ENCODE data around the gene ABAT.
"Not testable (repeated sequence)": the region's sequence is repeated elsewhere in the genome, so short reads cannot be mapped to it uniquely, and the experiment has no call there.

The ABAT gene

GRCh38 chr16:8649829-8650554, 24.4 kb upstream of the ABAT start:
- DNase-seq (ENCODE audit: low read depth): no peak

DNA sequence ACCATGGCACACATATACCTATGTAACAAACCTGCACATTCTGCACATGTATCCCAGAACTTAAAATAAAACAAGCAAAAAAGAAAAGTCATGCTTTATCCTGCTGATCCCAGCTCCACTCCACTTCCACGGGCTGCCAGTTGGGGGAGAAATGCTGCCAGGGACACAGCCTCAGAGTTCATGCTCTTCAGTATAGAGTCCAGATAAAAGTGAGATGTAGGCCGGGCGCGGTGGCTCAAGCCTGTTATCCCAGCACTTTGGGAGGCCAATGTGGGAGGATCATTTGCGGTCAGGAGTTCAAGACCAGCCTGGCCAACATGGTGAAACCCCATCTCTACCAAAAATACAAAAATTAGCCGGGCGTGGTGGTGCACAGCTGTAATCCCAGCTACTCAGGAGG, 22.5 kb upstream of the ABAT start:
- not testable (repeated sequence) for DNase-seq (ENCODE audit: low read depth)

GRCh38 chr16:8655184-8655717, 19.2 kb upstream of the ABAT start:
- no peak for DNase-seq (ENCODE audit: low read depth)

- no peak for DNase-seq (ENCODE audit: low read depth)
Measured at GRCh38 chr16:8656376-8656775, 18.0 kb upstream of the ABAT start.

GRCh38 chr16:8660841-8661301, 13.5 kb upstream of the ABAT start:
- DNase-seq (ENCODE audit: low read depth): no peak

- DNase-seq (ENCODE audit: low read depth): no peak
Measured at GRCh38 chr16:8661703-8662102, 12.7 kb upstream of the ABAT start.

DNA sequence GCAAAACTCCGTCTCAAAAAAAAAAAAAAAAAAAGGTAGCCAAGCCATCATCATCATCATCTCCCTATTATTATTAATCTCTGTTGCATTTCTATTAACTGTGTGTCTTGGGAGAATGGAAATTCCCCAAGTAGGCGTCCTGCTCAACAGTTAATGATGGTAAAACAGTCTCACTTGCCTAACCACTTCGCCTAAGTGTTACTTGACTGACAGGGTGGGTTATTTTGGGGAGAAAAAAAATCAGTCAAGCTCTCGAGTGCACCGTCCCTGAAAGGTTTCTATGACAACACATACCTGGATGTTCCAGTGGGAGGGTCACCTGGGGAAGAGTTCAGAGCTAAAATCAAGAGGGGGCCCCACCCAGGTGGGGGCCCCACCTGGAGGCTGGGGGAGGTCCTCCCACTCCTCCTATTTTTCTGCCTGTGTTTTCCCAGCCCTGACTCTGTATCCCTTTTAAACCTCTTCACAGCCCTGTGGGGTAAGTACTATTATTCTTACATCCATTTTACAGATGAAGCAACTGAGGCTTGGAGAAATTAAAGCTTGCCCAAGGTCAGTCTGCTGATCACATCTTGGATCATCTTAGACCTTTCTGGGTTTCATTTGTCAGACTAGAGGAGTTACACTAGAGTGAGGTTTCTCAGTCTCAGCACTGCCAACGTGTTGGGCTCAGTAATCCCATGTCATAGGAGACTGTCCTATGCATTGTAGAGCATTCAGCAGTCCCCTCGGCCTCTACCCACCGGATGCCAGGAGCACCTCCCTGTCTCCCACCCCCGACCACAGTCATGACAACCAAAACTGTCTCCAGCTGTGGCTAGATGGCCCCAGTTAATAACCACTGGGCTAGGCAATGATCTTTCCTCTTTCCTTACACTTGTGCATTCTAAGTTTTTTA, 11.0 kb upstream of the ABAT start:
- no peak for DNase-seq (ENCODE audit: low read depth)

- no peak for DNase-seq (ENCODE audit: low read depth)
Measured at GRCh38 chr16:8665529-8665928, 8.9 kb upstream of the ABAT start.

DNA sequence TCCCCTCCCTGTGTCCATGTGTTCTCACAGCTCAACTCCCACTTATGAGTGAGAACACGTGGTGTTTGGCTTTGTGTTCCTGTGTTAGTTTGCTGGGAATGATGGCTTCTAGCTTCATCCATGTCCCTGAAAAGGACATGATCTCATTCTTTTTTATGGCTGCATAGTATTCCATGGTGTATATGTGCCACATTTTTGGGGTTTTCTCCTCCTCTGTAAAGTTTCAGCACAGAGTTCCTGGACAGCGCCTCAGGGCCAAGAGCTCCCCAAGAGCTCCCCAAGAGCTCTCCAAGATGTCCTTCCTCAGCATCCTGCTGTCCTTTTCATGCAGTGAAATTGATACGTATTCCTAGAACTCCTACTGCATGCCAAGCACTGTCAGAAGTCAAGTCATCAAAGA, 6.9 kb upstream of the ABAT start:
- no peak for DNase-seq (ENCODE audit: low read depth)

DNA sequence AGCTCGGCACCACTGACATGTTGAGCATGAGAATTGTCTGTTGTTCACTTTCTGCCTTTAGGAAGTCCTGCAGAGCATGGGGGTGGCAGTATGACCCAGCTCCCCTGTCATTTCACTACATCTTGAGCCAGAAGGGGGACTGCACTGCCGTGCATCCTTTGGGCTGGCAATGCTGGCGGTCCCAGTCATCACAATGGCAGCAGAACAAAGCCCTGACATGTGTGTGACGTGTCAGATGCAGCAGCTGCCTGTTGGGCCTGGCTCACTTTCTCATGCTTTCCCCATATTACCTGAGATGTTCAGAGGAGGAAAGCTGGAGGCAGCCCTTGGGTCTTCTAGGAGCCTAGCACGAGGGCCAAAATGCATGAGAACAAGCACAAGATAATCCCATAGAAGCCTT, 6.3 kb upstream of the ABAT start:
- DNase-seq (ENCODE audit: low read depth): no peak

- no peak for DNase-seq (ENCODE audit: low read depth)
Measured at GRCh38 chr16:8669481-8669880, 4.9 kb upstream of the ABAT start.

DNA sequence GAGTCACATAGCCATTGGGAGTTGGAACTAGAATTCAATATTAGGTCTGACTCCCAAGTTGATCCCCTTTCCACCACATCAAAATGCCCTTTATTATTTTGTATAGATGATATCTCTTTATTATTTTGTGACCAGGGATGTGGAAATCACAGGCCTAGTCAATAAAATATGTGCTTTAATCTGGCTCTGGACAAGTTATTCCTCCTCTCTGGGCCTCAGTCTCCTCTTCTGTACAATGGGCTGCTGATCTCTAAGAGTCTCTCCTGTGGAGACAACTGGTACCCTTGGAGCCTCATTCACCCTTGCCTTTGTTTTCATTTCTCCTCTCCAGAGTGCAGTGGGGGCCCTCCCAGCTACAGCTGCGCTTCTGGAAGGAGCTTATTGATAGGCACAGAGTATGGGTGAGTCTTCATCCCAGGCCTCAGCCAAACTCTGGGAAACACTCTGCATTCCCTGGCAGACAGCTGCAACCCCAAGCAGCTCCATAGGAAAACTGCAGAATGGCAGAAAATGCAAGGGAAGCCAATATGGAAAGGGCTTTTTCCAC, 4.3 kb upstream of the ABAT start:
- no peak for DNase-seq (ENCODE audit: low read depth)

DNA sequence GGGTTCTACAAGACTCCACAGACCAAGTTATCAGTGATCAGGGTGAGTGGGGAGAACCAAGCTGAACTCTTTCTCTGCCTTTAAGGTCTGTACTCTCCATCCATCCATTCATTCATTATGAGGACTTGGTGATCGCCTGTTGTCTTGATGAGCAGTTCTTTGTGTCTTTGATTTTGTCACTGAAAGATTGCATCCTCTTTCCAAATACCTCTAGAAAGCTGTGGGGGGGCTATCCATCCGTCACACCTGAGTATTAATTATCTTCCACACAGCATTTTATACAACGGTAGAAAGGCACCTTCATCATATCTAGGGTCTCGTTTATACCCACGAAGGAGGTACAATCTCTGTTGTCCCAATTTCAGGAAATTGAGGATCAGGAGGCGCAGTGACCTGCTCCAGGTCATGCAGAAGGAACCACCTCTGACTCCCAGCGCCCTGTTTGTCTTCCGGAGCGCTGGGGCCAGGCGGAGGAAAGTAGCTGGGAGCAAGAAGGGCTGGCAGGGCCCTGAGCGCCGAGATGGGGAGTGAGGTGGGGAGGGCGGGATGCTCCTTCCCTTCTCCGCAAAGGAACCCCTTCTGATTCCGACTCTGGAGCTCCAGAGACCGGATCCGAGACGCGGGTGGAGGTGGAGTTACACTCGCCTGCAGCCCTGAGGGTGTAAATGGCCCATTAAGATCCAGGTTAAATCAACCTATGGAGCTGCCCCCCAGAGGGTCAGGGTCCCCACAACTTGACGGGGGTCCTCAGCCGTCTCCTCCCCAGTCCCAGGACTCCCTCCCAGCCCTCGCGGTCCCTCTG, 605 bp upstream of the ABAT start:
- DNase-seq (ENCODE audit: low read depth): no peak

GRCh38 chr16:8675183-8676159, 1.1 kb downstream of the ABAT start:
- no peak for DNase-seq (ENCODE audit: low read depth)

DNA sequence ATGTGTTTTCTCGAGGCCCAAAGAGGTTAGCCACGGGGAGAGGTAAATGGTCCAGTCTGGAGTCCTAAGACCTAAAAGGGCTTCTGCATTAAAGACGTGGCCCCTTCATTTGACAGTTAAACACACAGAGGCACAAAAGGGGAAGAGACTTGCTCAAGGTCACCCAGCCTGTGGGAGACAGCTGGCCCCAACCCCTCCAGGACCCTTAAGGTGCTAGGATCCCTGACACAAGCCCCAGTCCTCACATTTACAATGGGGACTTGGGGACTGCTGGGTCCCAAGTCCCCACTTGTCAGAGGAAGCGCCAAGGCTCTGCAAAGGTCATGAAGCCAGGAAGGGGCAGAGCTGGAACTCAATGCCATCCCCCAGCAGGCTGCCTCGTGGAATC, 1.7 kb downstream of the ABAT start:
- DNase-seq (ENCODE audit: low read depth): no peak

DNA sequence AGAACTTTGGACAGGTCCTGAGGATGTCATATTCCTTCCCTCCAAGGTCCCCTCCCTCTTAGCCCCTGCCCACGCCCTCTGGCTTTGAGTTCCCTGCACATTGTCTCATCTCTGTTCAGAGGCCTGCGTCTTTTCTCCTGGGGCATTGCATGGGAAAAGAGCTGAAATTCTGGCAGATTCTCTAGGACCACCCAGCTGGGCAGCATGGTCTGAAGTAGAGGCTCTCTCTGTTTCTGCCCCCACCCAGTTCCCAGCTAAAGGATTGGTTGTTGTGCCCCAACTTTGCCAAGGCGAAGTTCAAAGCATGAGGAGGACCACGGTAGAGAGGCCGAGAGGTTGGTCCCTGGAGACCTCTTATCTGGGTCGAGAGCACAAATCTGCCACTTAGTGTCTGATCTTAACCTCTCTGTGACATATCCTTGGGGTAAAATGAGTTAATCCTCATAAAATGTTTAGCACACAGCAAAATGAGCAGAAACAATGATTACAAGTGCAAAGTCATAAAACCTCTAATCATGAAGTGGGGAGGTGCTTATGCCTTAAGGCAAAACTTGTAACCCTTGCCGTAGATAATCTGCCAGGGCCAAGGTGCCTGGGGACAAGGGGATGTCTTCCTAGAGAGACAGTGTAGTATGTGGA, 2.4 kb downstream of the ABAT start:
- no peak for DNase-seq (ENCODE audit: low read depth)

DNA sequence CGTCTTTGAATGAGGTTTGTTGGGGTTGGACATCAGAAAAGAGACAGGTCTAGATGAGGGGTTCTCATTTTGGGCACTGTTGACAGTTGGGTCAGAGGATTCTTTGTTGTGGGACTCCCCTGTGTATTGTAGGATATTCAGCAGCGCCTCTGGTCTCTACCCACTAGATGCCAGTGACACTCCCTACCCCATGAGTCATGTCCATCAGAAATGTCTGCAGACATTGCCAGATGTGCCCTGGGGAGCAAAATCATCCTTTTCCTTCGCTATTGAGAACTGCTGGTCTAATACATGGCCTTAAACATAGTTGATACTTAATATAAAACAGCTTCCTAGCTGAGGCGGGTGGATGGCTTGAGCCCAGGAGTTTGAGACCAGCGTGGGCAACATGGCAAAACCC, 3.1 kb downstream of the ABAT start:
- no peak for DNase-seq (ENCODE audit: low read depth)

GRCh38 chr16:8678068-8678927, 3.9 kb downstream of the ABAT start:
- DNase-seq (ENCODE audit: low read depth): peak; percentile 36

DNA sequence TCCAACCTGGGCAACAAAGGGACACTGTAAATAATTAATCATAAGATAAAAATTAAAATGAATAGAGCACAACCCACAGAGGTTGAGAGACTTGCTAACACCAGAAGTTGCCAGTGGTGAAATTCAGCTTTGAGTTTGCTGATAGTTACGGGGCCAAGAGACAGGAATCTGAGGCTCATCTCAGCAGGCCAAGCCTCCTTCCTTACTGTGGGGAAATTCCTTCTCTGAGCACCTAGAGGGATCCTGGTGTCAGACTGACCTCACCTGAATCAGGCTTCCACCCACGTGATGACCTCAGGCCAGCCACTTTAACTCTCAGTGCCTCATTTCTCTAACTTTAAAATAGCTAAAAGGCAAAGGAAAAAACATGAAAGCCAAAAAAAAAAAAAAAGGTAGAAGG, 4.7 kb downstream of the ABAT start:
- no peak for DNase-seq (ENCODE audit: low read depth)
